ENCODE measurements around the gene HIPK2.

DNA sequence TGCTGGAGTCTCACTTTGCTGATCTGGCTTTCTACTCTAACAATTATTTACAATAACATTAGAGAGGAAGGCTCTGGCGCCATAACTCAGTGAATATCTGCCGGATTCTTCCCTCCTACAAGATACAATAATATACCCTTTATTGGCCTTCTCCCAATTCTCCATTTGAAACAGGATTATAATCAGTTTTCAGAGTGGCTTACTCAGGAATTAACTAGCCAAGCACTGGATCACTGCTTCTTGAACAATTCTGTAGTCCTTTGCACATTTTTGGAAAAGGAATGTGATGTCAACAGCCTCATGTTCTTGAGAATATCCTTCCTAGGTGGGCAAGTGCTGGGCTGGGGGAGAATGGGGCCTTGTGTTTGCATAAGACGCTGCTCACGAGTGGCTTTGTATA lies 125.9 kb downstream of the HIPK2 start:
- TF ChIP-seq GATA2 (IDR thresholded peaks at IDR 0.05; ENCODE audit: low read depth, low read length), result no peak
- TF ChIP-seq GATA3 (IDR thresholded peaks at IDR 0.05; ENCODE audit: low read depth, low read length), result no peak
